ENCODE data around the gene MS4A6E.

- TF ChIP-seq ZBTB44 (tag by site-specific recombination; IDR thresholded peaks at IDR 0.05) (no peak), CTCF (tag by site-specific recombination; IDR thresholded peaks at IDR 0.05) (no peak), ZNF521 (tag by site-specific recombination; IDR thresholded peaks at IDR 0.05) (no peak), ZNF530 (tag by site-specific recombination; IDR thresholded peaks at IDR 0.05; ENCODE audit: low read depth) (no peak), ZNF132 (tag by site-specific recombination; IDR thresholded peaks at IDR 0.05; ENCODE audit: borderline replicate concordance) (no peak), ZNF274 (IDR thresholded peaks at IDR 0.05; ENCODE audit: low read length) (no peak), ZNF274 (tag by site-specific recombination; IDR thresholded peaks at IDR 0.05; ENCODE audit: borderline replicate concordance) (no peak), ATF2 (tag by site-specific recombination; IDR thresholded peaks at IDR 0.05; ENCODE audit: low read depth) (no peak)
Measured at GRCh38 chr11:60362241-60362640, 35.2 kb downstream of the MS4A6E start.

Measured in HEK293 (cell line).